IPS-NIHi7 (cell line): Measurements from ENCODE around the gene SLC22A14.
"Not testable (repeated sequence)": the region's sequence is repeated elsewhere in the genome, so short reads cannot be mapped to it uniquely, and the experiment has no call there.

Experiments
- DNase-seq: peaks from one replicate; pipeline ENCODE4 v3.0.0; 2012; ENCODE audit warnings: mixed read lengths; ENCODE audit errors: extremely low spot score

SLC22A14 gene

GRCh38 chr3:38270606-38271005 is 11.5 kb upstream of the SLC22A14 start:
- no peak for DNase-seq

- no peak for DNase-seq
These were observed 10.5 kb upstream of the SLC22A14 start for GRCh38 chr3:38271553-38271952.

DNA sequence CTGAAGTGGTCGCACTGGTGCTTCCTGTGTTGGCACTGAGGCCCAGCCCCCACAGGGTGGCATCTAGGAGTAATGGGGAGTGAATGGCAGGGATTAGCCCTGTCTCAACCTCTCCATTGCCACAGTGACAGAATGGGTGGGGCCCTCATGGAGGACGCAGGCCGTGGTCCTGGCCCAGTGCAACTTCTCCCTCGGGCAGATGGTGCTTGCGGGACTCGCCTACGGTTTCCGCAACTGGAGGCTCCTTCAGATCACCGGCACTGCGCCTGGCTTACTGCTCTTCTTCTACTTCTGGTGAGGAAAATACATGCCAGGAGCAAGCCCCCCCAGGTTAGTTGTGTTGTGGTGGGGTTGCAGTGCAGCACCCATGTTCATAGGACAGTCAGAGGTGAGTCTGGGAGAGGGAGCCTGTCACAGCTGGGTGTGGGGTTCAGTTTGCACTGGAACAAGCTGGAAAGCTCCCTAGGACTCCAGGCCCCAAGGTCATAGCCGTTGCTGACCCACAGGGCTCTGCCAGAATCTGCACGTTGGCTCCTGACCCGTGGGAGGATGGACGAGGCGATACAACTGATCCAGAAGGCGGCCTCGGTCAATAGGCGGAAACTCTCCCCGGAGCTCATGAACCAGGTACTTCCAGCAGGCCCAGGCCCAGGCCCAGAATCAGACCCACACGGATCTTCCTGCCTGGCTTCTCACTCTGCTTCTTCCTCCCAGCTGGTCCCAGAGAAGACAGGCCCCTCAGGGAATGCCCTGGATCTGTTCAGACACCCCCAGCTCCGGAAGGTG is 7.0 kb upstream of the SLC22A14 start:
- no peak for DNase-seq

DNA sequence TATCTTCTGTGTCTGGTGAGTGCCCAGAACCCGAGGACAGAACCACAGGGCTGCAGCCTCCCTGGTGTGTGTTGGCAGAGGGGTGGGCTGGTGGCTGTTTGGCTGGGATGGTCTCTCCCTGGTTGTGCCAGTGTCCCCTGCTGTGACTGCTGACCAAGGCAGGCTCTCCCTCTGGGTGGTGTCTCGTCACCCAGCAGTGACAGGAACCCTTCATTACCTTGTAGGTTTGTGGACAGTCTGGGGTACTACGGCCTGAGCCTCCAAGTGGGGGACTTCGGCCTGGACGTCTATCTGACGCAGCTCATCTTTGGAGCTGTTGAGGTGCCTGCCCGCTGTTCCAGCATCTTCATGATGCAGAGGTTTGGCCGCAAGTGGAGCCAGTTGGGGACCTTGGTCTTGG is 6.4 kb upstream of the SLC22A14 start:
- no peak for DNase-seq

DNA sequence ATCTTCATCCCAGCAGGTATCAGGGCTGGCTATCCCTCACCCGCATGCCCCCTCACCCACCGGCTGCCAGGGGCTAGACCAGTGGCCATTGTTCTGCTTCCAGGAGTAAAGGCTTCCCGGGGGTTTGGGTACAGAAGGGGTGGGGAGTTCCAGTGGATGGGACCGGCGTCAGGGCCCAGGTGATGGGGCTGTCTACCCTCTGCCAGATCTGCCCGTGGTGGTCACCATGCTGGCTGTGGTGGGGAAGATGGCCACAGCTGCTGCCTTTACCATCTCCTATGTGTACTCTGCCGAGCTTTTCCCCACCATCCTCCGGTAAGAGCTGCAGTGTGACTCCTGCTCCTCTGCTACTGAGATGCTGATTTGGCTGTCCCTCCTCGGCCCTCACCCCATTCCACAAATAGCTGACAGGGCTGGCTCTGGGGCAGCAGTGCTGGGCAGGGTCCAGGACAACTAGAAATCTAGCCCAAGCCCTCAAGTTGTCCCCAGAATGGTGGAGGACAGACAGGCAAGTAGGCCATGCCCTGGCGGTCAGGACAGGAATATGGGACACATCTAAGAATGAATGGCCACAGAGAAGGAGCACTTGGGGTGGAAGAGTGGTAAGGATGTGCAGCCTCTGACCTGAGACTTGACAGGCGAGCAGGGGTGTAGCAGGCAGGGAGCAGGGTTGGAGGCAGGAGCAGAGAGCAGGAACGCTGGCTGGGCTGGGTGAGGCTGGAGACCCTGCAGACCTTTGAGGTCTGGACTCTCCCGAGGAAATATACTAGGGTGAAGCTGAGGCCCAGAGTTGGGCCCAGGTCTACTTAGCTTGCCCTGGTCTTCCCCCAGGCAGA is 5.8 kb upstream of the SLC22A14 start:
- no peak for DNase-seq

DNA sequence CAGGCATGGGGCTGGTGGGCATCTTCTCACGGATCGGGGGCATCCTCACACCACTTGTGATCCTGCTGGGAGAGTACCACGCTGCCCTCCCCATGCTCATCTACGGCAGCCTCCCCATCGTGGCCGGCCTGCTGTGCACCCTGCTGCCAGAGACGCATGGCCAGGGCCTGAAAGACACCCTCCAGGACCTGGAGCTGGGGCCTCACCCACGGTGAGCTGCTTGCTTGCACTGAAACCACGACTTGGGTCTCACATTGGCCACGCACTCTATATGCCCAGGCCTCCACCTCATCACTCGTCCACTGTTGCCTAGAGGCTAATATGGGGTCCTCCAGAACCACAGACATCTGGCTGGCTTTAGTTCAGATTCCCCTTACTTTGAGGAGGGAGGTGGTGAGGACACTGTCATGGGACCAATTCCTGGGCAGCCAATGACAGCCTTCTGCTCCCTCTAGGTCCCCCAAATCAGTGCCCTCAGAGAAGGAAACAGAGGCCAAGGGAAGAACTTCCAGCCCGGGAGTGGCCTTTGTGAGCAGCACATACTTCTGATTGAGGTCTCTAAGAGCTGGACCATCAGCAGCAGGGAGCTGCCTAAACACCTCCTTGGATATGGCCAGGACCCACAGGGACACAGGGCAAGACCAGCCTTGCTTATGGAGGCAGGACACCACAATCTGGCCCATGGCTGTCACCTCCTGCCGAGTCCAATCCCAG is 5.0 kb upstream of the SLC22A14 start:
- no peak for DNase-seq

GRCh38 chr3:38278841-38279240 is 3.3 kb upstream of the SLC22A14 start:
- DNase-seq, result no peak

DNA sequence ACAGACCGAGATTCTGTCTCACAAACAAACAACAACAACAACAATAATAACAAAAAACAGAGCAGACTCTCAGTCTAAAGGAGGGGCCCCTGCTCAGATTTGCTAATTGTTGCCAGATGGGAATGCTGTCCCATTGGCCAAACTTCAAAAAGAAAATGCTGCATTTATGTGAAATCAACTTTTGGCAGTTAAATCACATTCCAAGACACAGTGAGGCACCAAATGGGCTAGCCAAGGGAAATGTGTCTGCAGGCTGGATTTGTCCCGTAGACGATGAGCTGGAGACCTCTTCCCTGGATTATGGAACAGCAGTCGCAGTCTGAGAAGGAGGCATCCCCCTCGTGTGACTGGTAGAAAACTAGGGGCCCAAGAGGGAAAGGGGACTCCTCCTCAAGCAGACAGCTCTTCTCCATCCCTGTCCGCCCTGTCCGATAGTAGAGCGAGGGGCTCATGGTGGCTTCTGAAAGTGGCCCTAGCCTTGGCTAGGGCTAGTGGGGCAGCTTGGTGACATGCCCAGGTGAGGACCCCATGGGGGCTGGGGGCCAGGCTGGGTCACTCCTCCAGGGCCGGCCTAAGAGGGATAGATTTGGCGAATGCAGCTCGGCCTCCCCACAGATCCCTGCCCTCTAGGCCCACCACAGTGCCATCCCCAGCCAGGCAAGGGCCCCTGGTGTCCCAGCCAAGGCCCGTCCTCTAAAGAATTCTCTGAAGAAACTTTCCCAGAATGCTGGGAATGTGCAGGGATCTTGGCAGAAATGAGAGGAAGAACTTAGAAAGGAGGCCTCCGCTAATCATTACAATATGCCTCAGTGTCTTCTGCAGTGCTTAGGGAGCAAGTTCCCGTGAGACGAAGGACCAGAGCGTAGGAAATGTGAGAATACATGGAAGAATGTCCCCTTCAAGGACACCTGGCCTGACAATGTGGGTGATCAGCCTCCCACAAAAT is 2.0 kb downstream of the SLC22A14 start:
- no peak for DNase-seq

DNA sequence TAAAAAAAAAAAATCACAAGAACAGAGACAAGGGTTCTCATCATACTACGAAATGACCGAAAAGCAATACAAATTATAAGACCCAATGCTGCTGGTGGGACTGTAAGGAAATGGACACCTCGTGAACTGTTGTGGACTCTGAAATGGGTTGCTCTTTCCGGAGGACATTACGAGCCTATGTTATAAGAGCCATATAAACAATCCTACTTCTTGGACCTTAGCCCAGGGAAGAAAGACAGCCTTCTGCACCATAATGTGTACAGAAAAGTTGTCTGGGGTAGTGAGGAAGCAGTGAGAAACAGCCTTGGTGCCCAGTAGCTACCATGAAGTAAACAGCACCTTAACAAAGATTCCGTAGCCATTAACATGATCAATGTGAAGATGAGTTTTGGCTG is 2.7 kb downstream of the SLC22A14 start:
- no peak for DNase-seq

DNA sequence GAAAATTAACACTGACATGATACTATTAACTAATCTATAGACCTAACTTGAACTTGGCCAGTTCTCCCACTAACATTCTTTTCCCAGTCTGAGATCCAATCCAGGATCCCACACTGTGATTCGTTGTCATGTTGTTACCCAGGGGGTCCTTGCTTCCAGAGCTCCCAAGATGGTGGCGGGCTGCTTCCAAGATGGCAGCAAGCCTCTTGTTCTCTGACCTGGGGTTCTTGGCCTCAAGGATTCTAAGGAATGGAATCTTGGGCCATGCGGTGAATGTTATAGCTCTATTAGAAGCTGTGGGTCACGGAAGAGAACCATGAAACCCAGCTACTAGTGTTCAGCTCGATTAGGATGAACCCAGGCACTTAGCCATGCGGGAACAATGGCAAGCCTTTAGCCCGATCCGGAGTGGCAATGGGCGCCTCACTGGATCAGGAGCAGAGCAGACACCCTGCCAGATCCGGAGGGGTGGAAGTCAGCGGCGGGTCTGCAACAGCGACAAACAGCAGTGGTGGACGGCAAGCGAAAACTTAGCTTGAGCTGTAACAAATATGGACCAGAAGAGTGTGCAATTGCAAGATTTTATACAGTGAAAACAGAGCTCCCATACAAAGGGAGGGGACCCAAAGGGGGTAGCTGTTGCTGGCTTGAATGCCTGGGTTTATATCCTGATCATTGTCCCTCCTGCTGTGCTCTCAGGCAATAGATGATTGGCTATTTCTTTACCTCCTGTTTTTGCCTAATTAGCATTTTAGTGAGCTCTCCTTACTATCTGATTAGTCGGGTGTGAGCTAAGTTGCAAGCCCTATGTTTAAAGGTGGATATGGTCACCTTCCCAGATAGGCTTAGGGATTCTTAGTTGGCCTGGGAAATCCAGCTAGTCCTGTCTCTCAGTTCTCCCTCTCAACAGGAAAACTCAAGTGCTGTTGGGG is 7.5 kb downstream of the SLC22A14 start:
- not testable (repeated sequence) for DNase-seq

- DNase-seq, result not testable (repeated sequence)
These were observed 15.0 kb downstream of the SLC22A14 start for GRCh38 chr3:38297053-38297452.

DNA sequence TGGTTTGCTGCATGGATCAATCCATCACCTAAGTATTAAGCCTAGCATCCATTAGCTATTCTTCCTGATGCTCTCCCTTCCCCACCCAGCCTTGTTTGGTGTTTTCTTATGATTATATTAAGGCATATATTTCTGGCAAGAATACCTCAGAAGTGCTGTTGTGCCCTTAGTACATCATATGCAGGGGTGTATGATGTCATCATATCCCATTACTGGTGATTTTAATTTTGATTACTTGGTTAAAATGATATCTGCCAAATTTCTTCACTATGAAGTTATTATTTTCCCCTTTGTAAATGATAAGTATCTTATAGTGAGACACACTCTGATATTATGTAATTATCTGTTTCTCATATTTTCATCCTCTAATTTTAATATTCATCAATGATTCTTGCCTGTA is 15.4 kb downstream of the SLC22A14 start:
- no peak for DNase-seq

DNA sequence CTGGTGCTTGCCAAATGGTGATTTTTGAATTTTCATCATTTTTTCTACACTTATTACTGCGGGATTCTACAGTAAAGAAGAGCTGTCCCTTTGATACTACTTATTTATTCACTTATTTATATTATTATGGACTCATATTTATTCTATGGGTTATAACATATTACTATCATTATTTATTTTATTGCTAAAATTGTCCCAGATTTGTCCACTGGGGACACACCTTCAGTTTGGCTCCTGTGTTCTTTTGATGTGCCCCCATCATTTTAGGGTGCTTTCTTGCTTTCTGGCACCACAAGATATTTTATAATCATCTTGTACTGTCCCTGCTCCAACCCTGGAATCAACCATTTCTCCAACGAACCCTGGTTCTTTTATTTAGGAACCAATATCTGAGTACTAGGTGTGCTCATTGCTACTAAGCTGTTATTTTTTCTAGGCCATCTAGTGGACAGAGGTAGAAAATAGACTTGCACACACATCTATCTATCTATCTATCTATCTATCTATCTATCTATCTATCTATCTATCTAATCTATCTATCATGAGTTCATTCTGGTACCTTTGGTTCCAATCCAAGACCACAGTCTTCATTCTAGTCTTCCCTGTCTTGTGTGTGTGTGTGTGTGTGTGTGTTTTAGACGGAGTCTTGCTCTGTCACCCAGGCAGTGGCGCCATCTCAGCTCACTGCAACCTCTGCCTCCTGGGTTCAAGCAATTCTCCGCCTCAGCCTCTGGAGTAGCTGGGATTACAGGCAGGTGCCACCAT is 16.0 kb downstream of the SLC22A14 start:
- DNase-seq, result no peak

GRCh38 chr3:38306941-38307340 is 24.8 kb downstream of the SLC22A14 start:
- no peak for DNase-seq

- DNase-seq, result no peak
These were observed 25.5 kb downstream of the SLC22A14 start for GRCh38 chr3:38307599-38307998.

DNA sequence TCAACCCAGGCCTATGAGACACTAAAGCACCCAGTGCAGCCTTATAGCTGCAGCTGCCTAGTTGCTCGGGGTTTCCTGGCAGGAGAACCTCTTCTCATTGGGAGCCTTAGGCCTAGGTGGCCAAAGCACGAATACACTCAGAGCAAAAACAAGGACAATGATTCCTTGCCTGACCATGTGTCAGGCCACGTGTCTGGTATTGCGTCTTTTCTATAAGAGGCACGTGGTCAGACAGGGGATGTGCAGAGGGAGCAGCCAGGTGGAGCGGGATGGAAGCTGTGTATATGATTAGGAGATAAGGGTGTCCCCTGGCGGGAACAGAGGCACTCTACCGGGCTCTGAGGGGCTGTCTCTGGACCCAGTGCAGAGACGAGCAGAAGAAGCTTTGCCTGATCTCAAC is 26.4 kb downstream of the SLC22A14 start:
- DNase-seq, result no peak

DNA sequence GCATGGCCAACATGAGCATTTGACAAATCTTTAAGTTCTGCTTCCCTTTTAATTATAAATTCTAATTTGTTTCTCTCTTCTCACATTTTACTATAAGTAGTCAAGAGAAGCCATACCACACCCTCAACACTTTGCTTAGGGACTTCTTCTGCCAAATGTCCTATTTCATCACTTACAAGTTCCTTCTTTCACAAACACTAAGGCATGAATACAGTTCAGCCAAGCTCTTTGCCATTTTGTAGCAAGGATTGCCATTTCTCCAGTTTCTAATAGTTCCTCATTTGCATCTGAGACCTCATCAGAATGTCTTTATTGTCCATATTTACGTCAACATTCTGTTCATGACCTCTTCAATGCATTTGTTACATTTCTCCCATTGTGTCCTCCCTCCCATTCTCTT is 29.4 kb downstream of the SLC22A14 start:
- no peak for DNase-seq

DNA sequence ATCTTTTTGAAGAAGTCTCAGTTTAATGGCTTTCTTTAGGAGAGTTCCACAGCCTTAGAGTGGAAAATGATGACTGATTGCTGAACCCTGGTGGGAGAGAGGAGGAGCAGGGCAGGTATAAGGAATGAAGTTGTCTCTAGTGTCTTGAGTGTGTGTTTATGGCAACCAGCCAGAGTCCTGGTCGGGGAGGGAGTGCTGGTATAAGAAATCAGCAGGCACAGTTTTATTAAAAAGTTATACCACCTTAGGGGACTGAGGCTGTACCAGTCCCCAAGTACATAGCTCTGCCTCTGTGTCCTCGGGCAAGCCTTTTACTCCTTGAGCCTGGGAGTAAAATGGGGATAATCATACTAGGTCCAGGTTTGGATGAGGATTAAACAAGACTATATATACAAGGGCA is 29.8 kb downstream of the SLC22A14 start:
- no peak for DNase-seq

GRCh38 chr3:38312356-38312755 is 30.3 kb downstream of the SLC22A14 start:
- no peak for DNase-seq
